HG02885 (cell line): ENCODE results near the gene ERICH6.

Source experiments
- ATAC-seq: cut with Tn5 transposase; IDR thresholded peaks from one replicate; pipeline ENCODE4 v1.9.1; 2021; ENCODE audit warnings: mild to moderate bottlenecking; ENCODE audit not compliant: unreplicated experiment, poor library complexity

The ERICH6 gene

GRCh38 chr3:150691414-150692040 lies 12.2 kb downstream of the ERICH6 start:
- no peak for ATAC-seq

- ATAC-seq, result no peak
Measured at GRCh38 chr3:150687613-150688012, 16.1 kb downstream of the ERICH6 start.

- no peak for ATAC-seq
Measured at GRCh38 chr3:150682824-150683223, 20.9 kb downstream of the ERICH6 start.

- no peak for ATAC-seq
Measured at GRCh38 chr3:150682279-150682678, 21.4 kb downstream of the ERICH6 start.

GRCh38 chr3:150681057-150681456 lies 22.7 kb downstream of the ERICH6 start:
- ATAC-seq, result peak; percentile 95

- ATAC-seq, result peak; percentile 31
Measured at GRCh38 chr3:150680562-150680961, 23.2 kb downstream of the ERICH6 start.

GRCh38 chr3:150675587-150675986 lies 28.1 kb downstream of the ERICH6 start:
- ATAC-seq, result no peak

GRCh38 chr3:150673966-150674365 lies 29.8 kb downstream of the ERICH6 start:
- no peak for ATAC-seq

GRCh38 chr3:150666167-150666566 lies 37.6 kb downstream of the ERICH6 start:
- ATAC-seq, result no peak

GRCh38 chr3:150663461-150663860 lies 40.3 kb downstream of the ERICH6 start:
- ATAC-seq, result no peak

- no peak for ATAC-seq
Measured at GRCh38 chr3:150662410-150663200, 41.1 kb downstream of the ERICH6 start.

GRCh38 chr3:150656316-150656715 lies 47.4 kb downstream of the ERICH6 start:
- no peak for ATAC-seq

GRCh38 chr3:150653110-150653561 lies 50.6 kb downstream of the ERICH6 start:
- ATAC-seq, result peak; percentile 82

- ATAC-seq, result no peak
Measured at GRCh38 chr3:150640256-150640655, 63.5 kb downstream of the ERICH6 start.

GRCh38 chr3:150639262-150639661 lies 64.5 kb downstream of the ERICH6 start:
- ATAC-seq, result no peak

GRCh38 chr3:150636258-150636657 lies 67.5 kb downstream of the ERICH6 start:
- ATAC-seq, result no peak

GRCh38 chr3:150635526-150635925 lies 68.2 kb downstream of the ERICH6 start:
- peak; percentile 85 for ATAC-seq

GRCh38 chr3:150635076-150635475 lies 68.6 kb downstream of the ERICH6 start:
- ATAC-seq, result no peak

- no peak for ATAC-seq
Measured at GRCh38 chr3:150631515-150632221, 72.1 kb downstream of the ERICH6 start.

- no peak for ATAC-seq
Measured at GRCh38 chr3:150627557-150627956, 76.2 kb downstream of the ERICH6 start.
